Stimulated activated CD4-positive, alpha-beta T cell treated with anti-CD3 and anti-CD28 coated beads, Interleukin-1b, Interleukin-23, amount 100 ng/mL, for 4 hours (primary cell): Measurements from ENCODE around the gene DOCK3.
"Not testable (repeated sequence)": the region's sequence is repeated elsewhere in the genome, so short reads cannot be mapped to it uniquely, and the experiment has no call there.

Experiments used
- DNase-seq, 2 donors: peaks; one replicate each; pipeline ENCODE4 v3.0.0-alpha.2; 2020; ENCODE audit warnings: low read depth in 2 of 2

The DOCK3 gene

GRCh38 chr3:51199296-51199695 lies 524.6 kb downstream of the DOCK3 start:
- not testable (repeated sequence) for DNase-seq

GRCh38 chr3:51216291-51216690 lies 541.6 kb downstream of the DOCK3 start:
- DNase-seq: no peak

- no peak for DNase-seq
These were observed 547.2 kb downstream of the DOCK3 start for GRCh38 chr3:51221959-51222358.

GRCh38 chr3:51224283-51224682 lies 549.6 kb downstream of the DOCK3 start:
- DNase-seq: no peak

- DNase-seq: no peak
These were observed 550.1 kb downstream of the DOCK3 start for GRCh38 chr3:51224843-51225242.

GRCh38 chr3:51242939-51243338 lies 568.2 kb downstream of the DOCK3 start:
- no peak for DNase-seq

- no peak for DNase-seq
These were observed 569.2 kb downstream of the DOCK3 start for GRCh38 chr3:51243924-51244323.

GRCh38 chr3:51245867-51246266 lies 571.1 kb downstream of the DOCK3 start:
- DNase-seq: no peak

- no peak for DNase-seq
These were observed 583.1 kb downstream of the DOCK3 start for GRCh38 chr3:51257870-51258269.

- not testable (repeated sequence) for DNase-seq
These were observed 589.4 kb downstream of the DOCK3 start for GRCh38 chr3:51264166-51264565.

- no peak for DNase-seq
These were observed 593.4 kb downstream of the DOCK3 start for GRCh38 chr3:51268132-51268531.

- no peak for DNase-seq
These were observed 594.7 kb downstream of the DOCK3 start for GRCh38 chr3:51269466-51269865.

GRCh38 chr3:51270559-51270958 lies 595.8 kb downstream of the DOCK3 start:
- DNase-seq: no peak

- DNase-seq: no peak
These were observed 596.4 kb downstream of the DOCK3 start for GRCh38 chr3:51271172-51271571.

GRCh38 chr3:51274052-51274451 lies 599.3 kb downstream of the DOCK3 start:
- no peak for DNase-seq

GRCh38 chr3:51275111-51275805 lies 600.5 kb downstream of the DOCK3 start:
- DNase-seq: no peak

GRCh38 chr3:51276046-51276445 lies 601.3 kb downstream of the DOCK3 start:
- no peak for DNase-seq

GRCh38 chr3:51279448-51279847 lies 604.7 kb downstream of the DOCK3 start:
- DNase-seq: no peak

GRCh38 chr3:51280176-51280575 lies 605.4 kb downstream of the DOCK3 start:
- no peak for DNase-seq

- DNase-seq: no peak
These were observed 608.2 kb downstream of the DOCK3 start for GRCh38 chr3:51282931-51283330.

- DNase-seq: no peak
These were observed 608.7 kb downstream of the DOCK3 start for GRCh38 chr3:51283421-51283820.

GRCh38 chr3:51295625-51296024 lies 620.9 kb downstream of the DOCK3 start:
- no peak for DNase-seq

GRCh38 chr3:51297333-51297732 lies 622.6 kb downstream of the DOCK3 start:
- DNase-seq: no peak

- no peak for DNase-seq
These were observed 629.5 kb downstream of the DOCK3 start for GRCh38 chr3:51304230-51304629.
